Measurements from ENCODE around the gene HTR7. TPM values are rescaled to one million over a fixed set of nuclear protein-coding genes. Genes with fewer than 3 reads are reported as not detected.

The HTR7 gene
- total and polyA plus RNA-seq, 2 of the 8 experiments (the other 6 are each of a cell fraction or from before 2014, with no cell fraction given), result 22.9 to 24.6 TPM

- TF ChIP-seq CHD7 (IDR thresholded peaks at IDR 0.05; ENCODE audit: insufficient replicate concordance, low read length) (no peak), SRF (IDR thresholded peaks at IDR 0.05; ENCODE audit: low read depth, low read length) (no peak), EGR1 (IDR thresholded peaks at IDR 0.05; ENCODE audit: borderline replicate concordance, low read depth, low read length) (no peak), RBBP5 (IDR thresholded peaks at IDR 0.05; ENCODE audit: borderline replicate concordance, low read depth, low read length) (no peak), TBP (IDR thresholded peaks at IDR 0.05; ENCODE audit: low read depth, low read length) (no peak)
Observed at GRCh38 chr10:90819911-90820310, 37.9 kb downstream of the HTR7 start (continued).
